ENCODE data around the gene ACAP3.
"Not testable (repeated sequence)": the region's sequence is repeated elsewhere in the genome, so short reads cannot be mapped to it uniquely, and the experiment has no call there.

ACAP3 gene

DNA sequence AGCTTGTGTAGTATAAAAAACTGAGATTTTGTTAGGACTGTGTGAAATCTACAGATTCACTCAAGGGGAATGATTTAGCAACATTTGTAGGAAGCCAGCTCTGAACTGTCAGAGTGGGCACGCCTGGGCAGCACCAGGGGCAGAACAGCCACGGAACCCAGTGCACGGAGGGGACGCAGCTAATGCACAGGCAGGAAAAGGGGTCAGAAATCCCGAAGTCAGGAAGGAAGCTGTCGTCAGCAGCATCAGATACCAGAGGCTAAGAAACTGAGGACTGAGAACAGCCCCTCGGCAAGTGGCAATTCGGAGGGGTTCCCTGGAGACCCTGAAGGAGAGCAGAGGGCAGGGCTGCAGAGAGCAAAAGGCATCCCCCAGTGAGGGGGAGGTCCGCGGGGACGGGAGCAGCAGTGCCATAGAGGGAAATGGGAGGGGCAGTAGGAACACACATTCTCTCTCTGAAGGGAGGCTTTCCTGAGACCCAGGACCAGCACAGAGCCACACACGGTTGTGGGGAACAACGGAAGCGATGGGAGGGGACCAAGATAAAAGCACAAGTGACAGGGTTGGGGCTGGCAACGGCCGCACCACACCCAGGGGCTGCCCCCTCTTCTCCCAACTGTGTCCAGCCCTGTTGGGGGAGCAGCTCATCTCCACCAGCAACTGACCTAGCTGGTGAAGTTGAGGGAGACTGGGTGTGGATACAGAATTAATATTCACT, 46.7 kb downstream of the ACAP3 start:
- DNase-seq = no peak

DNA sequence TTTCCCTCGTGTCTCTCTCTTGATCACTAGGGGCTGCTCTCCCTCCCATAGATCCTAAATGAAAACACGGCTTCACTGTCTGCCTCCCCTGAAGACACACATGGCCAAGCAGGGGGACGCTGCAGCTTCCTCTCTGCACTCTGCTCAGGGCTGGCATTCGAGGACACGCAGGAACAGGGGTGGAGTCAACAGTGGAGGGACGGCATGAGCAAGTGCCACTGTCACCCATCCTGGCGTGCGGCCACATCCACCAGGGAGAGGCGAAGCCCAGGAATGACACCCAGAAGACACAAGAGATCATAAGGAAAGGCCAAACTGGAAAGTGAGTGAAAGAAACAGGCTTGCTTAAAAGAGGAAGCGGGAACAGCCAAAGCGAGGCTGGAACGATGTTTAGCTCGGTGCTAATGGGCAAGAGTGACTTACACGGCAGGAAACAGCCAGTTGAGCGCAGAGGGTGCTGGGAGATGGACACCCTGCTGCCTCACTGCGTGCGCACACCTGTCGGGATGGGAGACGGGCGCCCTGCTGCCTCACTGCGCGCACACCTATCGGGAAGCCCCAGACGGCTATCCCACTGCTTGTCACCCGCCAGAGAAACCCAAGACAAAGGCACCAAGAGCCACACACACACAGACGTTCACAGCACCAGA, 47.7 kb downstream of the ACAP3 start:
- no peak for DNase-seq

DNA sequence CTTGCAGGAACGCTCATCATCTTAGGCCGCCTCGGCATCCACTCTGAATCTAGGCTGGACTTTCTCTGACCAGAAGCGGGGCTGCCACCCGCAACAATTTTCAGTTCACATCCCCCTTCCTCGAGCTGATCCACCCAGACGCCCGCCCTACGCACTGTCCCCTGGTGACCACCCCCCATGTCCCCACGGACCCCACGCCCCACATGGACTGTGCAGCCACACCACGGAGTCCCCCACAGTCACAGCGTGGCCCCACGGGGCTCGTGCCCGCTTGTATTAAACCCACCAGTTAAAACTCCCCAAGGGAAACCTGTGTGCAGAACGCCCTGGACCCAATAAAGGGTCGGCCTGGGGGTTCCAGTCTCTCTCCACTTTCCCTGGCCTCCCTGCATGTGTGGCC, 48.2 kb downstream of the ACAP3 start:
- DNase-seq = no peak

DNA sequence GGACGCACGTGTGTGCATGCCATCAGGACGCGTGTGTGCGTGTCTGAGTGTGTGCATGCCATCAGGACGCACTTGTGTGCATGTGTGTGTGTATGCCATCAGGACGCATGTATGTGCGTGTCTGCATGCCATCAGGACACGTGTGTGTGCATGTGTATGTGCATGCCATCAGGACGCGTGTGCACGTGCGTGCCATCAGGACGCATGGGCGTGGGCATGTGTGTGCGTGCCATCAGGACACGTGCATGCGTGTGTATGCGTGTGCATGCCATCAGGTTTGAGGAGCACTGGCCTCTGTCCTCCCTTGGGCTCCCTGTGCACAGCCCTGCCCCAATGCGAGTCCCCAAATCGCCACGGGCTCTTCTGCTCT, 48.6 kb downstream of the ACAP3 start:
- DNase-seq = no peak

DNA sequence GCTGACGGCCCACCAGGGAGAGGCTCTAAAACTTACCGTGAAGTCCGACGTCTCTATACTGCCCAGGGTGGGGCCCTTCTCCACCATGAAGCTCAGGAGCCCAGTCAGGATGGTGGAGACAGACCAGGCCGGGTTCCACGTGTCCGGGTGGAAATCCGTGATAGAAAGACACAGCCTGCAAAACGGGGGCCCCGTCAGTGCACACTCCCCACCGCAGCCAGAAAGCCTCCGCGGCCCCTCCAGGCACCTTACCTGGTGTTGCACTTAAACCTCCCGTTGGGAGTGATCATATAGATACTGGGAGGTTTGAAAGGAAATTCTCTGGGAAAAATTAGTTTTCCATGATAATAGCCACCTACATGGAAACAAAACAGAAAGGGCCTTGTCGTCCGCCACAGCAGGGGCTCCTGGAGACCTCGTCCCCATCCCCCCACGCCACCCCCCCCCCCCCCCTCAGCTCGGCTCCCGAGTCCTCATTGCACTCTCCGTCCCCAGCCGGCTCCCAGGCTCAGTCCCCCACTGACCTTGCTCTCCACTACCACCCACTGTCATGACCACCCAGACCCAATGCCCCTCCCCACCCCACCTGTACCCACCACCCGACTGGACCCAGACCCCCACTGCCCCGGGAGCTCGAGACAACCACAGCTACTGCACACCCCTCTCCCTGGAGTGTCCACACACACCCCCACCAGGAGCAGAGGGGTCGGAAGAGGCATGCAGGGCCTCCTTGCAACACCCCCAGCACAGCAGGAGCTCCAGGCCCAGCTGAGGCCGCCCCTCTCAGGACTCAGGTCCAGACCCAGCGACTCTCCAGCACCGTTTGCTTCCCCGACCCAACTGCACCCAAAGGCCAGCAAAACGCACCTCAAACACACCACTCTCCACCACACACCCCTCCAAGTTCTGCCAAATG, 50.5 kb downstream of the ACAP3 start:
- no peak for DNase-seq

DNA sequence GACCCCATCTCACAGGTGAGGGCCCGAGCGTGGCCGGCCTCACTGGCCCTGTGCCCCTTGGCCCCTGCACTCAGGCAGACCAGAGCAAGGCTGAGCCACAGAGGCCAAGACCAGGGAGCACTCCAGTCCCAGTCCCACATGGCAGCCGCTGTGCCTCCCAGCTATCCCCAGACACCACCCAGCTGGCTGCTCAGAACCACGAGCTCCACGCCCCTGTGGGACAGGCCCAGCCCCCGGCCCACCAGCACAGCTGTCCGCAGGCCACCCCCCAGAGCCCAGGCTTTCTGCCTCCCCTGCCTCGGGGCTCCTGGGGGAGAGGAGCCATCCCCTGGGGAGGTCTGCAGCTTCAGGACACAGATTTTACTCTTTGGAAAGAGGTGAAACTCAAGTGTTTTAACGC, 52.1 kb downstream of the ACAP3 start:
- no peak for DNase-seq

DNA sequence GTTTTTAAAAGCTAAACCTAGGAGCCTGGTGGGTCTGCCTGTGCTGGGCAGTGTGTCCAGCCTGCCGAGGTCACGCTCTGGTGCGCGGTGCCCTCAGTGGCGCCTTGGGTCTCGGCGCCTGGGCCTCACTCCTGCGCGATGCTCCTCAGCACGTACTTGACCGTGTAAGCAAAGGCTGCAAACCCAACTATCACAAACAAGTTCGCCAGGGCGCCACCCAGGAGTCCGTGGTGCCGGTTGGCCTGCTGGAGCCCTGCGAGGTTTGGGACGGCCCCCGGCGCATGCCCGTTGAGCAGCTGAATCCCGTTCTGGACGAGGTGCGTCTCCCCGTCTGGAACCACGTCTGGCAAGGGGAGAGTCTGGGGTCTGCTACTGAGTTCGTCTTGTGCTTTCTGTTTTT, 52.7 kb downstream of the ACAP3 start:
- DNase-seq = no peak

DNA sequence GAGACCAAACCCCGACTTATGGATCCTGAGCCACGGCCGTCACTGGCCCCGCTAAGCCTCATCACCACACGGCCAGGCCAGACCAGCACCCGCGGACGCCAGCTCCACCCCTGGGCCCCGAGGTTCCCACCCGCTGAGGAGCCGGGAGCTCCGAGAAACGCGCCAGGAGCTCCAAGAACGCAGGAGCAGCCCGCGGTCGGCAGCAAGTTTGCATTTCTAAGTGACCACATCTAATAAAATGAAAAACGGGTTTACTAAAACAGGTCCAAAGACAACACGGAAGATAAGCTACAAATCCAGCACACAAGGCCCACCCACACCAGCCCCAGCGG, 53.1 kb downstream of the ACAP3 start:
- no peak for DNase-seq

DNA sequence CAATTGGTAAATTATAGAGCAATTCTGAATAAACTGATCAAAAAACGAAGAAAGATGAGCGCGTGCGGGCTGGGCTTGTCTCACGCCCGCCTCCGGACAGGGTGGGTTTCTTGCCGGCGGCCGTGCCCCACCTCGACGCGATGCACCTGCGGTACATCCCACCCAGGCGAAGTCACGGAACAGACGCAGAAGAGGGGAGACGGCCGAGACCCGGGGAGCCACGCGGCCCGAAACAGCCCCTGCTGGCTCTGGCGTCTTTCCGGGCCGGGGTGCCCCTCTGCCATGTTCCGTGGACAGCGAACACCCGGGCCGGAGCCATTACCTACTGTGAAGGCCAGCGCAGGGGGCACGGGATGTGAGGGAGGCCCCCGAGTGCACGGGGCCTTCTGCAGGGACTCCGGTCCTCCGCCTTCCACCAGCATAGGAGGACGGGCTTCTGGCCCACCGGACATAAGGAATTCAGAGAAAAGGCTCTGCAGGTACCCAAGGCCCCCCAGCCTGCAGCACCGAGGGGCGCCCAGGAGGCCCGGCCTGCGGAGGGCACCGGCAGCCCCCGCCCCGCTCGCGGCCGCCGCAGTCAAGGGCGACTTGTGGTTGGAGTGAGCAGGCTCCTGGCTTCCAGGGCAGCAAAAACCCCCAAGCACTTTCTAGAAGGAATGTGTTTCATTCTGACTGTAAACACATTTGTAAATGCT, 53.6 kb downstream of the ACAP3 start:
- DNase-seq = no peak

DNA sequence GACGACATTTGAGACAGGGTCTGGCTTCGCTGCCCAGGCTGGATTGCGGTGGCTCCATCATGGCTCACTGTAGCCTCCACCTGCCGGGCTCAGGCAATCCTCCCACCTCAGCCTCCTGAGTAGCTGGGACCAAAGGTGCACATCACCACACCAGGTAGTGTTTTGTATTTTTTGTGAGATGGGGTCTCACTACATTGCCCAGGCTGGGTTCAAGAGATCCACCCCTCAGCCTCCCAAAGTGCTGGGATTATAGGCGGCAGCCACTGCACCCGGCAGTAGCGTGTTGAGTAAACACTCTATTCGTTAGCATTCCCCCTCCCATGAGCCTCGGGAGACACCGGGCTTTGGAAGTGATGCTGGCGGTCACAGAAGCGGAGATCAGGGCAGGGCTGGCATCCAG, 54.4 kb downstream of the ACAP3 start:
- DNase-seq = no peak

DNA sequence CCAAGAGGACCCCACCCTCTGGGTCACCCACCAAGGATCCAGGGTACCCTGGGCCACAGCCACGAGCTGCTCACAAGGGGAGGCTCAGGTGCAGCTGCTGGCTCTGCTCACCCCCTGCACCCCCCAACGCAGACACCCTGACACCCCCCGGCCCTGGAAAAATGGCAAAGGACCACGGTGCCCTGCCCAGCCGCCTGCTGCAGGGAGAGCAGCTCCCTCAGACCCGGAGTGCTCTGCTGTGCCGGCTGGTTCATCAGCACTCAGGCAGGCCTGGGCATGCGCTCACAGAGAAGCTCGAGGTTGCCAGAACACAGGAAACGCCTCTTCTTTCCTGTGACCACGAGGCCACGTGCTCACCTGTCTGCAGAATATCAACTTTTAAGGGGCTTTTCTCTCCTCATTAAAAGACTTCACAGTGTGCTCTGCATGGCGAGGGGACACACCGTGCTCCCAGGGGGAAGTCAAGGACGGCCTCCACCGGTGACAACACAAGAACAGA, 56.9 kb downstream of the ACAP3 start:
- DNase-seq = no peak

DNA sequence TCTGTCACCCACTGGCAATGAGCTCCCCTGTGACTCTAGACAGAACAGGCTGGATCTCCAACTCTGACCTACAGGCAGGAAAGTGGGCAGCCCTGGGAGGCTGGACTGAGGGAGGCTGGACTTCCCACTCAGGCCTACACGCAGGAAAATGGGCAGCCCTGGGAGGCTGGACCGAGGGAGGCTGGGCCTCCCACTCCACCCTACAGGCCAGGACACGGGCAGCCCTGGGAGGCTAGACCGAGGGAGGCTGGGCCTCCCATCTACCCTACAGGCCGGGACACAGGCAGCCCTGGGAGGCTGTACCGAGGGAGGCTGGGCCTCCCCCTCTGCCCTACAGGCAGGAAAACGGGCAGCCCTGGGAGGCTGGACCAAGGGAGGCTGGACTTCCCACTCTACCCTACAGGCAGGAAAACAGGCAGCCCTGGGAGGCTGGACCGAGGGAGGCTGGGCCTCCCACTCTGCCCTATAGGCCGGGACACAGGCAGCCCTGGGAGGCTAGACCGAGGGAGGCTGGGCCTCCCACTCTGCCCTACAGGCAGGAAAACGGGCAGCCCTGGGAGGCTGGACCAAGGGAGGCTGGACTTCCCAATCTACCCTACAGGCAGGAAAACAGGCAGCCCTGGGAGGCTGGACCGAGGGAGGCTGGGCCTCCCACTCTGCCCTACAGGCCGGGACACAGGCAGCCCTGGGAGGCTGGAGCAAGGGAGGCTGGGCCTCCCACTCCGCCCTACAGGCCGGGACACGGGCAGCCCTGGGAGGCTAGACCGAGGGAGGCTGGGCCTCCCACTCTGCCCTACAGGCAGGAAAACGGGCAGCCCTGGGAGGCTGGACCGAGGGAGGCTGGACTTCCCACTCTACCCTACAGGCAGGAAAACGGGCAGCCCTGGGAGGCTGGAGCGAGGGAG, 59.5 kb downstream of the ACAP3 start:
- not testable (repeated sequence) for DNase-seq

DNA sequence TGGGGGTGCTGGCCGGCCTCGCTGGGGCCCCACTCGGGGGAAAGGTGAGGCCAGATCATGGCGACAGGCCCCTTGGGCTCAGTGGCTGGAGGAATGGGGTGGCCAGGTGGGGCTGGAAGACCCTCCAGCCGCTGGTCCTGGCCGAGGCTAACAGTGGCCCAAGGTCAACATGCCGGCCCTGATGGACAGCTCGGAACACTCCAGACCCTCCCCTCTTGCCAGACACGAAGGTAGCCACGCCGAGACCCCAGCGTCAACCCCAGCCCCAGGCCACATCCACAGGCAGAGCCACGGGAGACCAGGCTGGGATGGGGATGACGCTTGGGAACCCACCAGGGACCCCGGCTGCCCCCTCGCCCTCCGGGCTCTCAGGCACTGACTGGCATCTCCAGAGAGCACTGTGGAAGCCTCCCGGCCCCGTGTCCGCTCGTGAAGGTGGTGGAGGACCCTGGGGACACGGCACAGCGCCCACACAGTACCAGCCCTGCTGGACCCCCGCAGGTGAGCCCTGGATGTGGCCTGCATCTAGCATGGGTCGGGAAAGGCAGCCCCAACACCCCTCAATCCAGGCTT, 60.3 kb downstream of the ACAP3 start:
- DNase-seq = no peak

DNA sequence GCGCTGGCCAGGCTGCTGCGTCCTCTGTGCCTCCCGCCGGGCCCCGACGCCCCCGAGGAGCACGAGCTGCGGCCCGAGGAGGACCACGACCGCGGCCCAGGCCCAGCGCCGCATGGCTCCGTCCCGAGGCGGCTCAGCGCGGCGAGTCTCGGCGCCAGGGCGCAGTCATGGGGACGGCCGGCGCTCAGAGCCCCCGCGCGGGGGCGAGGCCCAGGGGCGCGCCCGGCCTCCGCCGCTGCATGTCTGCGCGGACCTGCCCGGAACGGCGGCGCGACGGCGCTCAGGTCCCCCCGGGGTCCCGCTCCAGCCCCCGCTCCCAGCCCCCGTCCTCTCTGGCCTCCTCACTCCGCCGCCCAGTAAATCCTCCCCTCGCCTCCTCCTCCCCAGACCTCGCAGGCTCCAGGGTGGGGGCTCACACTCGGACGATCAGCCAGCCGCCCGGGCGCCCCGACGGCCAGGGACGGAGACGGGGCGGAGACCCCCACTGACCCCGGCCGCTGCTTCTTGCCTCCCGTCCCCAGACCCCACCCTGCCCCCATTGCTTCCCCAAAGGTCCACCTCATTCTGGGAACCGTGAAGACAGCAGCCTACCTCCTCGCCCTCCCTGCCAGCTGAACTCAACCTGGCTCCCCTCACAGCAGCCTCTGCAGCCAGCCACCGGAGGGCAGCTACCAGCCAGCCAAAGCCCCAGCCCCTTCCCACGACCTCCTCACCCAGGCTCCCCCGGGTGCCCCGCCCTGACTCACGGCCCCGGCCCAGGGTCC, 61.0 kb downstream of the ACAP3 start, which contains the start of gene C1QTNF12:
Gene C1QTNF12, minus strand, starts transcription at position 146 of the 764 bp plus-strand sequence. Its CDS starts 32 bp downstream, at position 114.
- DNase-seq = no peak

DNA sequence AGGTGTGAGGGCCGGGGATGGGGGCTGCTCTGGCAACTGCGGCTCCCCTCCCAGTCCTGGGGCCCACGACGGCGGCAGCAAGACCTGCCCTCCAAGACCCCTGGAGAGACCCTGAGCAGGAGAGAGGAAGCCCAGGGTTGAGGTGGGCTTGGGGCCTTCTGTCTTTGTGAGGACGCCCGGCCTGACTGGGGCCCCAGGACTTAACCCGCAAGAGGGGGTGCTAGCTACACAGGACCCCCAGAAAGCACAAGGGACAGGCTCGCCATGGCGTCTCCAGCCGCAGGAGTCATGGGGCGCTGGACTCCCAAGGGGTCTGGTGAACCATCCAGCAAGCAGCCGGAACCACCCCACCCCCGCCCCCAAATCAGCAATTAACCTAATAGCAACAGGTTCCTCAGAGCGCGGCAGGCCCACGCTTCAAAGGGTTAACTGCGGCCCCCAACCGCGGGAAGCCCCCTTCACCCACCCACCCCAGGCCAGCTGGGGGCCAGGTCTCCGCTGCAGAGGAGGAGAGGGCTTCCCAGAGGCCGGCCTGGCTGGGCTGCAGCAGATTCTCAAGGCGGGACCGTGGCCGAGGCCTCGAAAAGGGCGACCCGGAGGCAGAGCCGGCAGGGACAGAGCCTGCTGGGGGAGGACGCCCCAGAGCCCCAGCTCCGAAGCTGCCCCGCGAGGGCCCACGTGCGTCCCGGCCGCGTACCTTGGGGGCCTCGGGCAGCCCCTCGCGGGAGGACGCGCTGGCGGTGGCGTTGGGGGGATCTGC, 61.7 kb downstream of the ACAP3 start:
- no peak for DNase-seq

DNA sequence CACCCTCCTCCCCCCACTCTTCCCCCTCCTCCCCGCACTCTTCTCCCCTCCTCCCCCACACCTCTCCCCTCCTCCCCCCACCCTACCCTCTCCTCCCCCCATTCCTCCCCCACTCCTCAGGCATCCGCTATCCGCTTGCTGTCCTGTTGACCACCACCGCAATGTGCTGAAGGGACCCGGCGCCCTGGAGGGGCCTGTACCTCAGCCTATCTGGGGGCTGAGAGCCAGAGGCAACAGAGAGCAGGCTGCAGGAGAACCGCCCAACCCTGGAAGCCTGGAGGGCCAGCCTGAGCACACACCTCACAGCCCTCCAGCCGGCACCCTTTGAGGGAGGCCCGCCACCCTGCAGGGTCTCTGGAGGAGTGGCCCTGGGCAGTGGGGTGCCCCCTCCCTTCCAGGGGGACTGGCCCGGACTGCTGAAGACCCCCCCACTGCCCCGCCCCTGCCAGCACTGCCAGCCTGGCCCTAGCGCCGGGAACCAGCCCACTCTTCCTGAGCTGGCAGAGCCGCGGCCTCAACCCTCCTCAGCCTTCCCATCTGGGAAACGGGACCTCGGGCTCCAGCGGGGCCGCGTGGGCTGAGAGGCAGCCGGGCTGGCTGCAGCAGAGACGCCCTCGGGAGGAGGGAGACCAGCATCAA, 62.4 kb downstream of the ACAP3 start:
- DNase-seq = no peak

DNA sequence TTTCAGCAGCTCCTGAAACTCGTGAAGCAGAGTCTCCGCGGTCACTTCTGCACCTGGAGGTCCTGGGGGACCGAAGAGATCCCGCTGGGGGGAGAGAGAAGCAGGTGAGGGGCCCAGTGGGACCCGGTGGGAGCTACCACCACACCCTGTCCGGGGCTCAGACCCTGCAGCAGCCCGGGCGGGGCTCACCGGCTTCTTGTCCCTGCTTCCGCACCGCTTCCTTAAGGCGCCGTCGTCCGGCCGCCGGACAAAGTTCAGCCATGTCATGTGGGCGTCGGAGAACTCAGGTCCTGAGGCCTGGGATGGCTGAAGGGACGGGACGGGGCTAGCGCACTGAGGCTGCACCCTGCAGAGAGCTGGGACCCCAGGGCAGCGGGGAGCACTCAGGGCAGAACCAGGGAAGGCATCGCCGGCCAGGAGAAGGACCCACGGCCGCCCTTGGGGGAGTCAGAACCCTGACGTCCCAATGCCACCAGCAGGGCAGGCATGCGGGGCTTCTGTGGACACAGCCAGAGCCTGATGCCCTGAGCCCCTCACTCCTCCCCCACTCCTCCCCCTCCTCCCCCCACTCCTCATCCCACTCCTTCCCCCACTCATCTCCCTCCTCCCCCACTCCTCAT, 63.4 kb downstream of the ACAP3 start:
- no peak for DNase-seq

DNA sequence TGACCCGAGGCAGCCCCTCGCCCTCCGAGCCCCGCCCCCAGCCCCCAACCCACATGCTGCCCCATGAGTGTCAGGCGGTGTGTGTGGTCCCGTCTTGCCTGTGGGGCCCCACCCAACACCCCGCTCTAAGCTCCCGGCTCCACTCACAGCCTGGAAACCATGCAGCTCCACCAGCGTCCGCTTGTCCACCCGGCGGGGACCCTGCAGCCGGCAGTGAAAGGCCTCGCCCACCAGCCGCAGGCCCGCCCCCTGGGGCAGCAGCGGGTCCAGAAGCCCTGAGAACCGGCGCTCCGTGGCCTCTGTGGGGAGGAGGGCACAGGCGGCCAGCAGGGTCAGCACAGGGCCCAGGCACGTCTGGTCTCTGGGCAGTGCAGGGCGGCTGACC, 63.9 kb downstream of the ACAP3 start:
- DNase-seq = no peak

DNA sequence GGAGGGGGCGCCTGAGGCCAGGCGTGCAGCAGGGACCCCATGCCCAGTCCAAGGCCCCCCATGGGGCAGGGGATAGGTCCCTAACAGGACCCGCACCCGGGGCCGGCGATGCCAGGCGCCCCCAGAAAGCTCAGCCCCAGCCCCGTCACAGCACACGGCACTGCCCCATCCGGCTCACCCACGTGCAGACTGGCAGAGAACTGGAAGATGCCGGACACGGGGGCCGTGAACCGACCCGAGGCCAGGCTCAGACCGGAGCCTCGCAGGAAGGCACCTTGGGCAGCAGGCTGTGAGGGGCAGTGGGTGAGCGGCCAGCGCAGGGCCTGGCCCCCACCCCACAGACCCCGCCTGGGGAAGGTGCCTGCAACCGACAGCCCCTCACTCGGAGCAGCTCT, 64.5 kb downstream of the ACAP3 start:
- no peak for DNase-seq

All from activated gamma-delta T cell (primary cell).